ENCODE results near the gene ZKSCAN8.

The ZKSCAN8 gene

DNA sequence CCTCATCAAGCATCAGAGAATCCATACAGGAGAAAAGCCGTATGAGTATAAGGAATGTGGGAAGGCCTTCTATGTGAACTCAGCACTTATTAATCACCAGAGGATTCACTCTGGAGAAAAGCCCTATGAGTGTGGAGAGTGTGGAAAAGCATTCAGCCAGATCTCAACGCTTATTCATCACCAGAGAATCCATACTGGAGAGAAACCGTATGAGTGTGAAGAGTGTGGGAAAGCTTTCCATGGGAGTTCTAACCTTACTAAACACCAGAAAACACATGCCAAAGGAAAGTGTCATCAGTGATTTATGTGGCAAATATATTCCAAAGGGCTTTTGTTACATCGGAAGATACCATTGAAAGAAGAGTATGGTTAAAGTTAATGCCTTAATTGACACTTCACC lies 25.4 kb downstream of the ZKSCAN8 start:
- TF ChIP-seq, protein P1, sequence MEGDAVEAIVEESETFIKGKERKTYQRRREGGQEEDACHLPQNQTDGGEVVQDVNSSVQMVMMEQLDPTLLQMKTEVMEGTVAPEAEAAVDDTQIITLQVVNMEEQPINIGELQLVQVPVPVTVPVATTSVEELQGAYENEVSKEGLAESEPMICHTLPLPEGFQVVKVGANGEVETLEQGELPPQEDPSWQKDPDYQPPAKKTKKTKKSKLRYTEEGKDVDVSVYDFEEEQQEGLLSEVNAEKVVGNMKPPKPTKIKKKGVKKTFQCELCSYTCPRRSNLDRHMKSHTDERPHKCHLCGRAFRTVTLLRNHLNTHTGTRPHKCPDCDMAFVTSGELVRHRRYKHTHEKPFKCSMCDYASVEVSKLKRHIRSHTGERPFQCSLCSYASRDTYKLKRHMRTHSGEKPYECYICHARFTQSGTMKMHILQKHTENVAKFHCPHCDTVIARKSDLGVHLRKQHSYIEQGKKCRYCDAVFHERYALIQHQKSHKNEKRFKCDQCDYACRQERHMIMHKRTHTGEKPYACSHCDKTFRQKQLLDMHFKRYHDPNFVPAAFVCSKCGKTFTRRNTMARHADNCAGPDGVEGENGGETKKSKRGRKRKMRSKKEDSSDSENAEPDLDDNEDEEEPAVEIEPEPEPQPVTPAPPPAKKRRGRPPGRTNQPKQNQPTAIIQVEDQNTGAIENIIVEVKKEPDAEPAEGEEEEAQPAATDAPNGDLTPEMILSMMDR (IDR thresholded peaks at IDR 0.05; ENCODE audit: low read depth, low read length): no peak
- peak; percentile 22 for DNase-seq (ENCODE audit: low read depth, low spot score)
- H3K4me3 ChIP-seq (ENCODE audit: low read depth, low read length): no peak overlapping the region
- in situ Hi-C loops (cut with HindIII; ENCODE audit: low sequenced_read_pairs): no loop called here

DNA sequence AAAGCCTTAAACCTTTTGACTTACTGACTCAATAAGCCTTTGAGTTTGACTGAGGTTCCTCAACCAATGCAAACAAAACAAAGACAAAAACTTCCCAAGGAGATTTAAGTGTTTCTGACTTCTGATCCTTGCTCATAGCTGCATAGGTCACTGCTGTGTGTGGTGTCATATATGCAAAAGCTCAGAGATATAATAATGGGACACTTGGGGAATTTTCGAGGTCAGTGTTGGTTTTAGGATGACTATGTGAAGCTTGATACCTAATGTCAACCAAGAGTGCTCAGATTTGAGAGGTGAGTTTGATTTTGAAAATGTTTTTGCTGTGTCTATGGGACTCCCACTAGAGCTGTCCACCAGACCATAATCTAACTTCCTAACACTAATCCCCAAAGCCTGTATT lies 26.2 kb downstream of the ZKSCAN8 start:
- DNase-seq (ENCODE audit: low read depth, low spot score): no peak
- in situ Hi-C loops (cut with HindIII; ENCODE audit: low sequenced_read_pairs): no loop called here
- H3K4me3 ChIP-seq (ENCODE audit: low read depth, low read length): no peak overlapping the region
- TF ChIP-seq, protein P1 (IDR thresholded peaks at IDR 0.05; ENCODE audit: low read depth, low read length): no peak

GRCh38 chr6:28171271-28171670 lies 29.6 kb downstream of the ZKSCAN8 start:
- in situ Hi-C loops (cut with HindIII; ENCODE audit: low sequenced_read_pairs): no loop called here

GRCh38 chr6:28172006-28172405 lies 30.3 kb downstream of the ZKSCAN8 start:
- H3K4me3 ChIP-seq (ENCODE audit: low read depth, low read length): no peak overlapping the region
- no peak for DNase-seq (ENCODE audit: low read depth, low spot score)
- in situ Hi-C loops (cut with HindIII; ENCODE audit: low sequenced_read_pairs): no loop called here
- TF ChIP-seq, protein P1 (IDR thresholded peaks at IDR 0.05; ENCODE audit: low read depth, low read length): no peak

More at GRCh38 chr6:28171271-28171670, 29.6 kb downstream of the ZKSCAN8 start:
- no peak overlapping the region for H3K4me3 ChIP-seq (ENCODE audit: low read depth, low read length)
- DNase-seq (ENCODE audit: low read depth, low spot score): no peak
- TF ChIP-seq, protein P1 (IDR thresholded peaks at IDR 0.05; ENCODE audit: low read depth, low read length): no peak

DNA sequence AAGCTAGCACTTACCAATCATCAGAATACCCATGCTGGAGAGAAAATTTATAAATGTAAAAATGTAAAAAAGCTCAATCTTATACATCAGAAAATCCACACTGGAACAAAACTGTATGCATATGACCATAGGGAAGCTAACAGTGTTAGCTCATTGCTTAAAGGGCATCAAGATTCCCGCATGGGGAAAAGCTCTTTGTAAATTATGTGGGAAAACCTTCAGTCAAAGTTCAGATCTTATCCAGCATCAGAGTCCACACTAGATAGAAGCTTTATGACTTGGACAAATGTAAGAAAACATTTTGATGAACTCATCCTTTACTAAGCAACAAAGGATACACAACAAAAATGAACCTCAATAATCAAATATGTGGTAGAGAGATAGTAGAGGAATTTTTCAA lies 34.7 kb downstream of the ZKSCAN8 start:
- DNase-seq (ENCODE audit: low read depth, low spot score): no peak
- TF ChIP-seq, protein P1 (IDR thresholded peaks at IDR 0.05; ENCODE audit: low read depth, low read length): no peak
- in situ Hi-C loops (cut with HindIII; ENCODE audit: low sequenced_read_pairs): no loop called here
- H3K4me3 ChIP-seq (ENCODE audit: low read depth, low read length): no peak overlapping the region

- in situ Hi-C loops (cut with HindIII; ENCODE audit: low sequenced_read_pairs): no loop called here
- no peak overlapping the region for H3K4me3 ChIP-seq (ENCODE audit: low read depth, low read length)
- DNase-seq (ENCODE audit: low read depth, low spot score): no peak
- TF ChIP-seq, protein P1 (IDR thresholded peaks at IDR 0.05; ENCODE audit: low read depth, low read length): no peak
These were observed 40.6 kb downstream of the ZKSCAN8 start for GRCh38 chr6:28182255-28182654.

Measured in astrocyte of the spinal cord (primary cell).